GM18511 (cell line): Measurements from ENCODE around the gene QTRT2.

Source experiments
- ATAC-seq: cut with Tn5 transposase; IDR thresholded peaks from one replicate; pipeline ENCODE4 v1.9.1; 2021; ENCODE audit warnings: mild to moderate bottlenecking, moderate library complexity; ENCODE audit not compliant: unreplicated experiment

The QTRT2 gene

GRCh38 chr3:114076711-114077110 is 20.2 kb downstream of the QTRT2 start:
- ATAC-seq: no peak

- ATAC-seq: no peak
Observed at GRCh38 chr3:114078126-114078525, 21.6 kb downstream of the QTRT2 start.

- no peak for ATAC-seq
Observed at GRCh38 chr3:114079761-114080160, 23.2 kb downstream of the QTRT2 start.

GRCh38 chr3:114080201-114080600 is 23.7 kb downstream of the QTRT2 start:
- no peak for ATAC-seq

- no peak for ATAC-seq
Observed at GRCh38 chr3:114081037-114081436, 24.5 kb downstream of the QTRT2 start.

- ATAC-seq: no peak
Observed at GRCh38 chr3:114083112-114083511, 26.6 kb downstream of the QTRT2 start.

- ATAC-seq: no peak
Observed at GRCh38 chr3:114086356-114086755, 29.8 kb downstream of the QTRT2 start.

- no peak for ATAC-seq
Observed at GRCh38 chr3:114089675-114090074, 33.1 kb downstream of the QTRT2 start.

- no peak for ATAC-seq
Observed at GRCh38 chr3:114092151-114093015, 35.8 kb downstream of the QTRT2 start.

- no peak for ATAC-seq
Observed at GRCh38 chr3:114093016-114093380, 36.5 kb downstream of the QTRT2 start.

- ATAC-seq: no peak
Observed at GRCh38 chr3:114093596-114093995, 37.1 kb downstream of the QTRT2 start.

GRCh38 chr3:114095796-114096195 is 39.3 kb downstream of the QTRT2 start:
- no peak for ATAC-seq

GRCh38 chr3:114101101-114101500 is 44.6 kb downstream of the QTRT2 start:
- no peak for ATAC-seq

- no peak for ATAC-seq
Observed at GRCh38 chr3:114103181-114103580, 46.6 kb downstream of the QTRT2 start.

GRCh38 chr3:114103858-114104257 is 47.3 kb downstream of the QTRT2 start:
- no peak for ATAC-seq

- ATAC-seq: no peak
Observed at GRCh38 chr3:114104414-114104813, 47.9 kb downstream of the QTRT2 start.

GRCh38 chr3:114108137-114108536 is 51.6 kb downstream of the QTRT2 start:
- ATAC-seq: no peak

GRCh38 chr3:114110439-114110838 is 53.9 kb downstream of the QTRT2 start:
- ATAC-seq: no peak

- no peak for ATAC-seq
Observed at GRCh38 chr3:114111060-114111770, 54.7 kb downstream of the QTRT2 start.

GRCh38 chr3:114112696-114113095 is 56.2 kb downstream of the QTRT2 start:
- no peak for ATAC-seq

- no peak for ATAC-seq
Observed at GRCh38 chr3:114114719-114115118, 58.2 kb downstream of the QTRT2 start.

GRCh38 chr3:114115143-114115542 is 58.6 kb downstream of the QTRT2 start:
- no peak for ATAC-seq
